Measurements from ENCODE around the gene RPL22L1.
"Not testable (repeated sequence)": the region's sequence is repeated elsewhere in the genome, so short reads cannot be mapped to it uniquely, and the experiment has no call there.

Gene RPL22L1

DNA sequence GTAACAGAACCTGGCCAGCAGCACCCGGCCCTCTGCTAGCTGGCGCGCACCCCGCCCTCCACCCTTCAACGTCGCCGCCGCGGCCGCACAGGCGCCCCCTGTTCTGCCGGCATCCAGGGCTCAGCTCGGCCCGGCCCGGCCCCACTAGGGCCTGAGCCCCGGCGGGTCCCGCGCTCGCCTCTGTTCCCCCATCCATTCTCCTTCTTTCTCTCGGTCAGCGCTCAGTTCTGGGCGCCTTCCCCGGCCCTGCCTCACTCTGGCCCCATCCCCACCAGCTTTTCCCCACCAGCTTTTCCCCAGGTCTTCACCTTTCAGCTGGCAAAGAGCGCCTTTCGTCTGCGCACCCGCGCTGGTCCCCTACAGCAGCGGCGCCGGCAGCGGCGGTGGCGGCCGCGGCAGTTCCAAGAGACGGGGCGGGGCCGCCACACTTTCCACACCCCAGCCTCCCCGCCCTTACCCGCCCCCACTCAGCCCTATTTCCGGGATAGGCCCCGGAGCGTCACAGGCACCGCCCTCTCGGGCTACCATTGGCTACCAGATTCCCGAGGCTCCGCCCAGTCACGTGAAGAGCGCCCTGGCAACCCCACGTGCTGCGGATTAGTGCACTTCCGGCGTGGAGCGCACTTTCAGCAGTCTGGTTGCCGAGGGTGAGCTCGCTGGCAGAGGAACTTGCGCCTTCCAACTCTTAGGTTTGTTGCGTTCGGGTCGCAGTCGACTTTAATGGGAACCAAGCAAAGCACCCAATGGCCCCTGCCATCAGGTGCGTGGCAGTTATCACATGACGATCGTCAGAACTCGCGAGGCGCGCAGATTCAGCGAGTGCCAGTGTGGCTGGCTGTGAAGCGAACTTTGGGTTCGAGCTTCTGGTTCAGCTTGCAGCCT is 38.5 kb upstream of the RPL22L1 start, which contains the start of gene EIF5A2:
Gene EIF5A2, minus strand, starts transcription at position 403 of the 882 bp plus-strand sequence. CDS start 831 bp downstream, outside the sequence.
- DNase-seq (ENCODE audit: low spot score): peak; percentile 92
- TF ChIP-seq, protein P1, sequence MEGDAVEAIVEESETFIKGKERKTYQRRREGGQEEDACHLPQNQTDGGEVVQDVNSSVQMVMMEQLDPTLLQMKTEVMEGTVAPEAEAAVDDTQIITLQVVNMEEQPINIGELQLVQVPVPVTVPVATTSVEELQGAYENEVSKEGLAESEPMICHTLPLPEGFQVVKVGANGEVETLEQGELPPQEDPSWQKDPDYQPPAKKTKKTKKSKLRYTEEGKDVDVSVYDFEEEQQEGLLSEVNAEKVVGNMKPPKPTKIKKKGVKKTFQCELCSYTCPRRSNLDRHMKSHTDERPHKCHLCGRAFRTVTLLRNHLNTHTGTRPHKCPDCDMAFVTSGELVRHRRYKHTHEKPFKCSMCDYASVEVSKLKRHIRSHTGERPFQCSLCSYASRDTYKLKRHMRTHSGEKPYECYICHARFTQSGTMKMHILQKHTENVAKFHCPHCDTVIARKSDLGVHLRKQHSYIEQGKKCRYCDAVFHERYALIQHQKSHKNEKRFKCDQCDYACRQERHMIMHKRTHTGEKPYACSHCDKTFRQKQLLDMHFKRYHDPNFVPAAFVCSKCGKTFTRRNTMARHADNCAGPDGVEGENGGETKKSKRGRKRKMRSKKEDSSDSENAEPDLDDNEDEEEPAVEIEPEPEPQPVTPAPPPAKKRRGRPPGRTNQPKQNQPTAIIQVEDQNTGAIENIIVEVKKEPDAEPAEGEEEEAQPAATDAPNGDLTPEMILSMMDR (IDR thresholded peaks at IDR 0.05; ENCODE audit: extremely low read depth, missing control alignments): no peak

DNA sequence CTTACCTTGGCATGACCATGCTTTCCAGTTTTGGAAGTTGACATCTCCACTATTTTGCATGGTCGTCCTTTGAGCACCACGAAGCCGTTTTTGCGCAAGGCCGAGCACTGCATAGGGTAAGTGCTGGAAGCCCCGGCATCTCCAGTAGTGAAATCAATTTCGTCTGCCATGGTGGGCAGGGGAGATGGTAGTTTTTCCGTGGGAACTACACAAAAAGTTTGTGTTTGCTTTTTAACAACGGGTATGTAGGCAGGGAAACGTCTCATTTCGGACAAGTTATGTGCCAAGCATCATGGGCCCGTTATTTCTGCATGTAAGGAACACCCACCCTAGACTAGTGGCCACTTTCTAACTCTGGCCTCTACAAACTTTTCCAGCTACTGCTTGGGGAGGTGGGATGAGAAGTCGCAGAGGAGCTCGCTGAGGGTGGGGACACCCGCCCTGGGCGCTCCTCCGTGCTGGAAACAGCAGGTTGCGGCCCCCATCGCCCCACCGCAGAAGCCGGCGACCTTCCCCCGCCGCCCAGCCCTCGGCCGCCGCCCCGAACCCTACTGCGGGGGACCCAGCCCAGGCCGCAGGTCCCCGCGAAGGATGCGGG is 37.7 kb upstream of the RPL22L1 start:
- DNase-seq (ENCODE audit: low spot score): peak; percentile 34
- TF ChIP-seq, protein P1 (IDR thresholded peaks at IDR 0.05; ENCODE audit: extremely low read depth, missing control alignments): no peak

GRCh38 chr3:170905862-170906261 is 35.9 kb upstream of the RPL22L1 start:
- TF ChIP-seq, protein P1 (IDR thresholded peaks at IDR 0.05; ENCODE audit: extremely low read depth, missing control alignments): no peak
- DNase-seq (ENCODE audit: low spot score): no peak

DNA sequence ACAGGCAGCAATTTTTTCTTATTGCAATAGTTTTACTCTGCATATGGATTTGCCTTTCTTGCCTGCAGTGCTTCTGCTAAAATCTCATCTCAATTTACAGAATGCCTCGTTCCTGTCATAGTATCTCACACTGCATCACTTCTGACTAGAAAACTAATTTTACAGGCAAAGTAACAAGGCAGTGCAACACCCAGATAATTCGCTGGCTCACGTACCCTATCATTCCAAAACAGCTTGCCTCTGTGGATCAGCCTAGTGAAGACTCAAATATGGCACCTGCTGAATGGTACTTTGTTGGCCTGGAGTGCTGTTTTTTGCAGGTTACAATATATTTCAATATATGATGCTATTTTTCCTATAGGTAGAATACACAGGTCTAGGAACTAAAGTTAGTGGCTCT is 33.1 kb upstream of the RPL22L1 start:
- DNase-seq (ENCODE audit: low spot score): no peak
- TF ChIP-seq, protein P1 (IDR thresholded peaks at IDR 0.05; ENCODE audit: extremely low read depth, missing control alignments): no peak

DNA sequence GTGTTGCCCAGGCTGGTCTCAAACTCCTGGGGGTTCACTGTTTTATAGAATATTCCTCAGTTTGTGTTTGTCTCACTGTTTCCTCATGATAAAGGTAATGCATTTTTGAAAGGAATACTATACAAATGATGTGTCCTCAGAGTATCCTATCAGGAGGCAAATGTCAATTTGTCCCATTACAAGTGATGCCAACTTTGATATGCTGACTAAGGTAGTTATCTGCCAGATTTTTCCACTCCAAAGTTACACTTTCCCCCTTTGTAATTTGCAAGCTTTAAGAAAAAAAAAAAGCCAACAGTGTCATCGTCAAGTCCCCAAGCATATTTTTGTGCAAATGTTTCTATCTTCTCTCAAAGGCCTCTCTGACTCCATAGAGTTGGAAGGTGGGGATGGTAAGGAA is 29.5 kb upstream of the RPL22L1 start:
- TF ChIP-seq, protein P1 (IDR thresholded peaks at IDR 0.05; ENCODE audit: extremely low read depth, missing control alignments): no peak
- no peak for DNase-seq (ENCODE audit: low spot score)

- DNase-seq (ENCODE audit: low spot score): no peak
- TF ChIP-seq, protein P1 (IDR thresholded peaks at IDR 0.05; ENCODE audit: extremely low read depth, missing control alignments): no peak
Observed at GRCh38 chr3:170897978-170898377, 28.0 kb upstream of the RPL22L1 start.

DNA sequence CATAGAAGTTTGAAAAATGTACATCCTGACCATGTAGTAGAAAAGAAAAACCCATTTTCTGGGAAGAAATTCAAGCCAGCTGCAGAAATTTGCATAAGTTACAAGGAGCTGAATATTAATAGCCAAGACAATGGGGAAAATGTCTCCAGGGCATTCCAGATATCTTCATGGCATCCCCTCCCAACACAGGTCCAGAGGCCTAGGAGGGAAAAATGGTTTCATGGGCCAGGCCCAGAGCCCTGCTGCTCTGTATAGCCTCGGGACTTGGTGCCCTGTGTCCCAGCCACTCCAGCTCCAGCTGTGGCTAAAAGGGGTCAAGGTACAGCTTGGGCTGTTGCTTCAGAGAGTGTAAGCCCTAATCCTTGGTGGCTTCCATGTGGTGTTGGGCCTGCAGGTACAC is 27.2 kb upstream of the RPL22L1 start:
- not testable (repeated sequence) for DNase-seq (ENCODE audit: low spot score)
